Colonic mucosa (tissue), 4 donors: ENCODE results near the gene NCAPG2. TPM values are rescaled to one million over a fixed set of nuclear protein-coding genes. Genes with fewer than 3 reads are reported as not detected.

ENCODE experiments used
- DNase-seq: peaks from one replicate; pipeline ENCODE4 v3.0.0-alpha.2; 2020
- H3K27ac ChIP-seq: fragments of 200-600 bp; one replicate; pipeline ENCODE4 v1.8.0; 2021
- H3K27me3 ChIP-seq: fragments of 200-600 bp; one replicate; pipeline ENCODE4 v1.8.0; 2021
- H3K36me3 ChIP-seq: fragments of 200-600 bp; one replicate; pipeline ENCODE4 v1.8.0; 2021
- H3K4me1 ChIP-seq: fragments of 200-600 bp; one replicate; pipeline ENCODE4 v1.8.0; 2021; ENCODE audit warnings: mild to moderate bottlenecking
- H3K4me3 ChIP-seq: fragments of 200-600 bp; one replicate; pipeline ENCODE4 v1.8.0; 2021
- H3K9ac ChIP-seq, 2 donors: one replicate each; pipeline ENCODE4 v1.7.0; 2013; ENCODE audit warnings: control low read depth in 2 of 2, low read depth in 2 of 2, low read length in 2 of 2
- H3K9me3 ChIP-seq: fragments of 200-600 bp; one replicate; pipeline ENCODE4 v1.8.0; 2021
- CTCF ChIP-seq: fragments of 200-600 bp; IDR thresholded peaks from one replicate; pipeline ENCODE4 v1.8.0; 2022; ENCODE audit warnings: antibody characterized with exemption, mild to moderate bottlenecking
- intact Hi-C: fragments of 100-400 bp; cut with DNase I; formaldehyde crosslinking; loops from one replicate; pipeline ENCODE4 v1.14.1; 2022
- total RNA-seq, 2 donors: library from RNA; stranded (reverse); fragmentation: NEBNext Ultra II Directional in 1 of 2; extraction: Animal tissue kit (Norgen Biotek cat#: 25700) in 1 of 2; gene quantifications; one replicate each; pipeline ENCODE4 v1.2.1, GENCODE V29; 2021
- donor health status: healthy.
- donor health status: DM: no; HTN: no; CAD: no.
- donor health status: DM: no; HTN: no; CAD: no.

The NCAPG2 gene
- total RNA-seq, 2 donors from 2014 or later, result 15.0 to 48.4 TPM

- peak; percentile 68 for DNase-seq
- Histone ChIP-seq H3K27me3 (peaks cover 9% of the 10 kb centered on the region), H3K27ac (peak overlapping the region; percentile 11), H3K9ac (peak overlapping the region in 1 of 2 donors; percentile 6), H3K9me3 (no peaks in the 10 kb centered on the region), H3K4me3 (no peak overlapping the region), H3K4me1 (peaks cover 9% of the 10 kb centered on the region), H3K36me3 (no peaks in the 10 kb centered on the region)
- intact Hi-C loops, result no loop called here
- TF ChIP-seq CTCF, result no peak
Observed at GRCh38 chr7:158585721-158586498, 118.7 kb downstream of the NCAPG2 start.

- no peak overlapping the region for H3K27ac ChIP-seq
- peaks cover 9% of the 10 kb centered on the region for H3K4me1 ChIP-seq
- no peak for DNase-seq
- intact Hi-C loops, result no loop called here
- H3K36me3 ChIP-seq, result no peaks in the 10 kb centered on the region
- H3K9ac ChIP-seq, result no peak overlapping the region
- no peak overlapping the region for H3K4me3 ChIP-seq
- no peaks in the 10 kb centered on the region for H3K9me3 ChIP-seq
- peaks cover 9% of the 10 kb centered on the region for H3K27me3 ChIP-seq
- TF ChIP-seq CTCF, result no peak
Observed at GRCh38 chr7:158584407-158584806, 120.2 kb downstream of the NCAPG2 start.

GRCh38 chr7:158583810-158584209 lies 120.8 kb downstream of the NCAPG2 start:
- Histone ChIP-seq H3K27ac (no peak overlapping the region), H3K4me1 (peaks cover 9% of the 10 kb centered on the region), H3K9ac (no peak overlapping the region), H3K4me3 (no peak overlapping the region), H3K9me3 (no peaks in the 10 kb centered on the region), H3K36me3 (no peaks in the 10 kb centered on the region), H3K27me3 (peaks cover 9% of the 10 kb centered on the region)
- TF ChIP-seq CTCF, result no peak
- intact Hi-C loops, result no loop called here
- no peak for DNase-seq

- no peak for TF ChIP-seq CTCF
- Histone ChIP-seq H3K9me3 (no peaks in the 10 kb centered on the region), H3K27ac (no peak overlapping the region), H3K9ac (no peak overlapping the region), H3K4me3 (no peak overlapping the region), H3K36me3 (no peaks in the 10 kb centered on the region), H3K27me3 (peaks cover 7% of the 10 kb centered on the region), H3K4me1 (peaks cover 9% of the 10 kb centered on the region)
- no peak for DNase-seq
- intact Hi-C loops, result no loop called here
Observed at GRCh38 chr7:158583143-158583542, 121.5 kb downstream of the NCAPG2 start.

GRCh38 chr7:158582089-158582456 lies 122.5 kb downstream of the NCAPG2 start:
- H3K4me1 ChIP-seq, result peaks cover 9% of the 10 kb centered on the region
- no peak for TF ChIP-seq CTCF
- peak overlapping the region; percentile 47 for H3K27ac ChIP-seq
- no peak overlapping the region for H3K4me3 ChIP-seq
- intact Hi-C loops, result no loop called here
- H3K36me3 ChIP-seq, result no peaks in the 10 kb centered on the region
- H3K27me3 ChIP-seq, result peaks cover 5% of the 10 kb centered on the region
- no peak overlapping the region for H3K9ac ChIP-seq
- no peaks in the 10 kb centered on the region for H3K9me3 ChIP-seq
- no peak for DNase-seq
